Stimulated activated CD8-positive, alpha-beta memory T cell treated with anti-CD3 and anti-CD28 coated beads, Interleukin-12 subunit alpha, Interleukin-12 subunit beta, amount 100 ng/mL, for 24 hours (primary cell): ENCODE results near the gene CD109.
A peak's percentile ranks its signal among the peaks of the same experiment; 100 is the strongest.

Experiments used
- DNase-seq: peaks from one replicate; pipeline ENCODE4 v3.0.0-alpha.2; 2020; ENCODE audit errors: extremely low read depth

The CD109 gene

DNA sequence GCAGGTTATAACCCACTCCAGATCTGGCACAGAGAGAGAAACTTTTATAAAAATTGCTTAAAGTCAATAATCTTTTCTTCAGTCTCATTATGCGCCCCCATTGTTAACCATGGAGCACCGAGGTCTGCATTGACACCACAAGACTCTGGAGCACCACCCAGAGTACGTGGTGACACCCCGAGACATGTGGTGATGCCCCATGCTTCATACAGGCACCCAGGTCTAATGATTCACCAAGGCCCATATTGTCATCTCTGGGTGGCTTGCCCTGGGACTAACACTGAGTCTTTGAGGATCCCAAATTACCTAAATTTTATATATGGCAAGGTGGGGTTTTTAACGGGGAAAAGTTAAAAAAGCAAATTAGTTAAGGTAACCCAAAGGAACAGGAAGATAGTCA, 31.1 kb downstream of the CD109 start:
- no peak for DNase-seq

DNA sequence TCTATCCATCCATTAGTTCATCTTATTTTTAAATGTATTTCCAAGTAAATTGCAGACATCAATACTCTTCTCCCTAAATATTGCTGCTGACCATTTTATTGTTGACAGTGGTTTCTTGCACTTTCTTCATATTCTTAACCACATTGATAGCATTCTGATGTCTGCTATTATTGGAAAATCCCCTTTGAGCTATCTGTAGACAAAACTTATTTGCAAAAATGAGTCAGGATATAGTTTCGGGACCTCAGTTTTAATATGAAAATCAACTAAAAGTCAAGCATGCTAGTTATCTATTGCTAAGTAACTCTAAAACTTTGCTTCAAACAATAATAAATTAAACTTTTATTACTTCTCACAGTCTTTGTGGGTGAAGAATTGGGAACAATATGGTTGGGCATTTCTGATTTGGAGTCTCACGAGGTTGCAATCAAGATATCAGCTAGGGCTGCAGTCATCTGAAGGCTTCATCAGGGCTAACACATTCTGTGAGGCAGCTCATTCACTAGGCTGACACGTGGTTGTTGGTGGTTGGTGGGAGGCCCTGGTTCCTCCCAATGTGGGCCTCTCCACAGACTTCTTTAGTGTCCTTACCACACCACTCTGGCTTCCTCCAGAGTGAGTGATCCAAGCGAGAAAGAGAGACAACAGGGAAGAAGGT, 32.7 kb downstream of the CD109 start:
- no peak for DNase-seq

DNA sequence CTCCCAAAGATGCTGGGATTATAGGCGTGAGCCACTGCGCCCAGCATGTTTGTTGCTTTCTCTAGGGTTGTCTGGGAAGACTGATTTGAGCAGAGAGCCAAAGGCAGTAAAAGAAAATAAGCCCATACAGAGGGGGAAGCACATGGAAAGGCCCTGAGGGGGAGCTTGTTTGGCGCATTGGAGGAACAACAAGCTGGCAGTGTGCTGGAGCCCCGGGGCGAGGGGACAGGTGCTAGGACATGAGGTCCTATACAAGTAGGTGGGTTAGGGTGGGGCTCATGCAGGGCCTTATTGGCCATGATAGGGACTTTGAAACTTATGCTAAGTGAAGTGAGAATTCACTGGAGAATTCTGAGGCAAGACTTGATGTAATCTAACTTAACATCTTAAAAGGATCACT, 35.3 kb downstream of the CD109 start:
- no peak for DNase-seq

DNA sequence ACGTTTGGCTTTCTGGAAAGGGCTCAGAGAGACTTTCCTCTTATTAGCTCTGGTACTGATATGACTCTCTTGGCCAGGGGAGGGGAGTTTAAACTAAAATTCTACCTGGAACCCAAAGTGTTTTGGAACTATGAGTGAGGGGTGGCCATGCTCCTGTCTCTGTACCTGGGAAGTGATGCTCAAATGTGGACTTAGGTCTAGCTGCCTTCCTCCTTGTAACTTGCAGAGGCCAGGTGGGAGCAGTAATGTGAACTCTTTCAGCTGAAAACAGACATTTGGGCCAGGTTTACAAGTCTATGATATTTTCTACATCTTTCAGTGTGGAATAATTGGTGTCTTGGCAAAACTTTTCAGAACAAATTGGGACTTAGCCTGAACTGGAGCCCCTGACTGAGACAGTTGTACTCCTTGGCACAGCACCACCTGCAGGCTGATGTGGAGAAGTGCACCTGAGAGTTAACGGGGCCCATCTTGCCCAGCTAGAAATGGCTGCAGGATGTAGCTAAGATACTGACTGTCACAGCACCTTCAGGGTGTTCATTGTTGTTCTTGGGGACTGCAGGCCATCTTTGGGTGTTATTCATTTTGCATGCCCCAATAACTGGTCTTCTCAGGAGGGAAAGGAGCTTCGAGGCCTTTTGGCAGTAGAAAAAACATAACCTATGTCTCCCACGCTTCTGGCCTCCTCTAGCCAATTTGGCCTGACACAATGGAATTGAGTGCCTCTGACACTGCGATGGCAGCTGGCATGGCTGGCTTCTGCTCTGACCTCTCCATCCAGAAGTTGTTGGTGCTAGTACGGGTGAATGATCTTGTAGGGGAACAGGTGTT, 37.1 kb downstream of the CD109 start:
- peak; percentile 24 for DNase-seq

DNA sequence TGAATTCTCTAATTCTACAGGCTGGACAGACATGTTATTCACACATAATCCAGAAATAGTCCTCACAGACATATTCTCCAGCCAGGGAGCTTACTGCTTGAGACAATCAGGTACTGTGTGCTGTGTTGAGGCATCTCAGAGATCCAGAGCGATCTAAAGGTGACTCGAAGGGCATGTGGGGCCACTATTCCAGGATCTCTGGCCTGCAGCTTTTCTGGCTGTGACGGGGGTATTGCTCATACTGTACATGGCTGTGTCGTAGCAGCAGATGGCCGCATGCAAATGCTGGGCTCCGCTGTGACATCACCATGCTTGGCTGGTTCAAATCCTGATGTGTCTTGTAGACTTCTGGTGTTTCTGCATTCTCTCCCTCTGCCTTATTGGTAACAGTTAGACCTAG, 37.8 kb downstream of the CD109 start:
- no peak for DNase-seq

DNA sequence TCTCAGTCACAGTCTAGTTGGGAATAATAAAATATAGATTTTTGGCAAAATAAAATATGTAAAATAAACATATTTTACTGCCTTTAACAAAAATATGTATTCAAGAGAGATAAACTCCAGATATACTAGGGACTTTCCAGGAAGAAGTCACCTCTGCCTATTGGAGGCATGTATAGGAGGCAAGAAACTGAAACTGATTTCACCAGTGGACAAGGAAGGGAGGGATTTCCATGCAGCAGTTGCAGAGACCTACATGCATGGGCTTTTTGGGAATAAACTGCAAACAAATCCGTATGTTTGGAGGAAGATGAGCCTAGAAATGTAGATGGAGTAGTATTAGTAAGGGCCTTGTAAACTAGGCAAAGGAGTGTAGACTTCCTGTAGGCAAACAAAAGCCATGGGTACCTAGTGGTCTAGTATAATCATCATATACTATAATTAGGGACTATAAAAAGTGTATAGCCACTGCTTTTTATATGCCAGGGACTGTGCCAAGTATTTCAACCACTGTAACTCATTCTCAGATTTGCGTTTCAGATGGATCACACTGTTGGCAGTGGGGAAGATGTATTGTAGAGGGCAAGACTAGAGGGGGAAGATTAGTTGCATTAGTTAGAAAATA, 38.9 kb downstream of the CD109 start:
- DNase-seq, result no peak

DNA sequence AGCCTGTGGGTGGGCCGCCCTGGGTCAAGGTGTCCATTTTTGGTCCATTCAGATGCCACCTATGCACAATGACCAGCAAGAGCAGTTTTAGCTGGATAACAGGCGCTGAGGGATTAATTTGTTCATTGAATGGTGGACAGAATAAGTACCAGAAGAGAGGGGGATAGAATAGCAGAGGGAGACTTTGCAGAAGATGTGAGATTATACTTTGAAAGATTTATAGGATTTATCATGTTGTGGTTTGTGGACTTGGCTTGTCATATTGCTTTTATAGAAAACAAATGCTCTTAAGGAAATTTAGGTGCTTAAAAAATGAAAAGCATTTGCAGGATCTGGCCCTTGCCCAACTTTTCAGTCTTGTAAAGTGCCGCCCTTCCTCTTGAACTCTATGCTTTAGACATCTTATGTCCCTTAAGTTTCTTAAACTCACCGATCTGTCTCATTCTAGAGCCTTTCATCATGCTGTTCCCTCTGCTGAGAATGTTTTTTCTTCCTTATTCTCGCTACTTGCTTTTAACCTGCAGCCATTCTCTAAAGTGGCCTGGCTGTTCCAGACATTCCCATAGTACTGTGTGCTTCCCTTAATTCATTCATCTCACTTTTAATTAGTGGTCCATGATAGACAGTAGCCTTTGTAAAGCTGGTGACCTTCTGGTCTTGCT, 42.5 kb downstream of the CD109 start:
- DNase-seq, result no peak

DNA sequence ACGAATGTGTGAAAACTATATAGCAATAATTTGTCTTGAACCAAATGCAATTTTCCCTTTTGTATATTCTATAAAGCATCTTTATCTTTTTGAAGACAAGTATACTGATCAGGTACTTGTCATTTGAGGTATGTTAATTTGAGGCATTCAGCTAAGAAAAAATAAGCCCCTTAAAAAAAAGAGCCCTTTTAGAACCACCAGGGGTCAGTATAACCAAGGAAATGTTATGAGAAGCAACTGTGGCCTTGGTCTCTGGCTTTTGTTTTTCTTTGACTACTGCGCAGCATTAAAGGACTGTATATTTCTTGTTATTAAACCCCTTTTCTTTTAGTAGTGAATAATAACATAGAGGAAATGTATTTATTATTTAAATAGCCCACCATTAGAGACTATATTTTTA, 43.1 kb downstream of the CD109 start:
- DNase-seq, result no peak

DNA sequence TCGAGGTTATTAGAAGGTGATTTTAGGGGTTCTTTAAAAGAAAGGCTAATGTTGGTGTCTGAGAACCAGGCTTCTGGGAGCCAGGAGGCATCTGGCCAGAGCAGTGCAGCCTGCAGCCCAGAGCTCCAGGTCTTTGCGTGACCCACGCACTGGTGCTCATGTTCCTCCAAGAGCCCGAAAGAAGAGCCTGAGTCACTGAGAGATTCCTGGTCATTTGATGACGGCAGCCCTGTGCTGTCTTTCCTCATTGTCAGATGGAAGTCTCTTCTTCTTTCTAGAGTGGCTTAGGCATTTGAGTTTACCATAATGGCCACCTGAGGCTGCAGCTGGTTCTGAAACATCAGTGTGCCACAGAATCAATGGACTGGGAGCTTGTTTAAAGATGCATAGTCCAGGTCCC, 46.4 kb downstream of the CD109 start:
- no peak for DNase-seq

DNA sequence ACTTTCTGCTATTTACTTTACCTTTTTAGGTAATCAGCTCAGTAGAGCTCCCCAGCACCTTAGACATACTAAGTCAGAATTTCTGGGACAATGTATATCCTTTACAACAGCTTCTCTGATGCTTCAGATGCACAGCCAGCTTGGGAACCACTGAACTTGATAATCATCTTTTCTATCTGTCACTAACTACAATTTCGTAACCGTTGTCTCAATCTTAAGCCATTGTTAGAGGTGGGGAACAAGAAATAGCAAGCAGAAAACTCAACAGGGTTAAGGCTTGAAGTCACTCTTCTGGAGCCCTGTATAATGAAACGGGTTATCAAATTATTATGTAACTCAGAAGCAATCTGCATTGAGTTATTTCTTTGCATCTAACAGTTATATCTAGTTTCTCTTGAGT, 47.1 kb downstream of the CD109 start:
- no peak for DNase-seq

DNA sequence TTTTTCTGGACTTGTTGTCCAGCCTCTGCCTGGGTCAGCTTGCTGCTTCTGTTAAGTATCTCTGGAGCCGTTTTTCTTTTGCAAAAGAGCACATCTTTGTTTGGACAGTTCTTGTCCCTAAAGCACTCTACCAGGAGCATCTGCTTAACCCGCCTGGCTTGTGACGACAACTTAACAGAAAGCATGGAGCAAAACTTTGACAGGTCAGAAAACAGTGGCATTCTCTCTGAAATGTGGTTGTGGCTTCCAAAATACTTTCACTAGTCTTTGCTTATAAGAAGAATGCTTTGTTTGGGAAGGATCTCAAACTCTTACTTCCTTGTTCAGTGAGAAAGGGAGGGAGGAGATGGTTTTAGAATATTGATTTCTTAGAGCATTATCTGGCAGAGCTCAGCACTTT, 47.6 kb downstream of the CD109 start:
- DNase-seq, result no peak

DNA sequence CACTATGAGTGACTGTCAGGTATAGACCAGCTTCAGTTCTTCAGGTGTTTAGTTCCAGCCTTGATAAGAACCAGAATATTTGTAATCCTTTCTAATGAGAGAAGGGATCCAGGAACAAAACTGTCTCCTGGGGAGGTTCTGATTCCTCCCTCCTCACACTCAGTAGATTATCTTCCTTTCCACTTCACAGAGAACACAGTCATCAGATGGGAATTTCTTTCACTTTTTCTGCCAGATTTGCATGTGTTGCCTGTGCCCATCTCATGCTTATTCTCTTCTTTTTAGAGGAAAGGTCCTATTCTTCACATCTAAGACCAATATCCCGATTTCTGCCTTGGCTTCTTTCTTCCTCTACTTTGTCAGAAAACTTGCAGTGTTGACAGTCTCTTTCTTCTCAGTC, 50.8 kb downstream of the CD109 start:
- DNase-seq, result no peak

DNA sequence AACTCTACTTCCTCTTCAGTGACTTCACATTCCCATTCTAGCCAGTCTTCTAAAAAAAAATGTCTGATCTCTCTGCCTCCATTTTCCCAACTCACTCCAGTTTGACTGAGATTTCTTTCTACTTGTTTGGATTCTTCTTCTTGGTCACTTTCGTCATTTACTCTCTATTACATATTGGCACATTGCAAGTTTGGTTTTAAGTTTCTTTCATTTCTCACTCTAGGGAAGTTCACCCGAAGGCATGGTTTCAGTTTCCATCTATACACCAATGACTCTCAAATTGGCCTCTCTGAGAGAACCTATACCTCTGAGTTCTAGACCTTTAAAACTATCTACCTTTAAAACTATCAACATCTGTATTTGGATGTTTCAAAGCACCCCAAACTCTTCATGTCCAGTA, 51.3 kb downstream of the CD109 start:
- DNase-seq, result no peak

DNA sequence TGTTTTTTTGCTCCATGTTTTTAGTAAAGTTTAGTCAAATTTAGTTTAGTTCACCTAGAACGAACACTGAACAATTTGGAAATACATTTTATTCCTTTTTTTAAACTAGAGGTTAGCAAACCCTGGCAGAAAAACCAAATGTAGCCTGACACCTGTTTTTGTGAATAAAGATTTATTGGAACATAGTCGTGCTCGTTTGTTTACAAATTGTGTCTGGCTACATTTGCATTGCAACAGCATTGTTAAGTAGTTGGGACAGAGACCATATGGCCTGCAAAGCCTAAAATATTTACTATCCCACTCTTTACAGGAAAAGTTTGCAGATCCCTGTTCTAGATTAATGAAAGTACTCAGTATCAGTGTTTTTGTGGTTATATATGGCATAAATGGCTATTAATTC, 56.9 kb downstream of the CD109 start:
- DNase-seq, result no peak

DNA sequence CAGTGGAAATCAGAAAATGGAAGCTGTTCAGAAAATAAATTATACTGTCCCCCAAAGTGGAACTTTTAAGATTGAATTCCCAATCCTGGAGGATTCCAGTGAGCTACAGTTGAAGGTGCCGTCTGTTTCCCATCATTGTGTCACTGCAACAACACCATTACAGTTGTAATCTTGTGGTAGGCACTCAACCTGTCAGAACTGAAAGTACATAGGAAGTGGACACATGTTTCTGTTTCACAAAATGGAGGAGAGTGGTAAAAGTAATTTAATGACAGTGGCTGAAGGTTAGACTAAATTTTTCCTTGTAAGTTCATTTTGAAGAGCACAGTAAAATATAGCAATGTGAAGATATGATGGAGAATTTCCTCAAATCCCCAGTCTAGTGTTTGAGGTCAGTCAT, 70.0 kb downstream of the CD109 start:
- DNase-seq, result no peak

DNA sequence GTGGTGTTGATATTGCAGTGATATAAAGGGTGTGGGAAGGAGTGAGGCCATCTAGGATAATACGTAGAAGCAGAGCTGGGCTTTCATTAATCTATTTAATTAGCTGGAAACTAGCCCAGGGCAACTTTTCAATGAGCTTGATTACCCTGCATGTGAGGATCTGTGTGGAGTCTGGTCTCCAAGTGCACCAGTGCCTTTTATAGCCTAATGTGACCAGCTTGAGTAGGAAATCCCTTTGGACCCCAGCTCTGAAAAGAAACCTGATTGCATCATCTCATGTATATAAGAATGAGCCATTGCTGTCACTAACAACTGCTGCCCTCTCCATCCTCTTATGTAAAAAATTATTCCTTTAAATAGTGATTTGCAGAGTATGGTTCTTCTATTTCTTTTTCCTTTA, 72.6 kb downstream of the CD109 start:
- no peak for DNase-seq

DNA sequence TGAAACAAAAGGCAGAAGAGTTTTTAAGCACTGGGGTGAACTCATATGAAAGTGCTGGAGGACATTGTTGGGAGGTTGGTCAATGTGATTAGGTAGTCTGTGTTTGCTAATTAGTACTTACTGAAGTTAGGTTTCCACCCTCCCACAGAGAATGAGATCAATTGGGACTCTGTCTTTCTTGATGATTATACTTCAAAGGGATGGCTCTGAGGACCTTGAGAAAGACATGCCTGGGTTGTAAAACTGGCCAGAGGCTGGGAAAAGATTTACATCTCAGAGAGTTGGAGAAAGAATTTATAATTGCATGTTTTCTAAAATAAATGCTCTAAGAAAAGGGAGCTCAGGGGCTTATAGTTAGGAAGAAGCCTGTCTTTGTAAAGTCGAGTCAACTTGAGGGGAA, 74.0 kb downstream of the CD109 start:
- DNase-seq, result no peak

DNA sequence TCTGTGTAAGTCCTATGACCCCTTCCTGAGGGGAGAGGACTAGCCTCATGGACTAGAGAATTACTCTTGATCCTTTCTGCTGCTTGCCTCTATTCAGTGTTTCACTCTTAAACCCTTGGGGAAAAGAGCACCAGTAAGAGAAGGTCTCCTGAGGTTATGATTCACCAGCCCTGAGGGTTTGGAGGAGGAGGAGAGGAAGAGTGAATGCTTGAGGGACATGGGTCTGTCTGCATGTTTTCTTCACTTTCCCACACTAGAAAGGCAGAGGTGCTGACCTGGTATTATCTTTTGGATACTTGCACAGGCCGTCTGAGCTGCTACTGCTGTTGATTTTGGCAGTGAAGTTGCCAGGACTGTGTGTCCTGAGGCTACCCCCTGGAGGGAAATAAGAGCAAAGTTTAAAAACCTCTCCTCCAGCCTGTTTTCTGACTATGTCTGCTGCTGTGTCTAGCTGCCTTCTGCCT, 78.3 kb downstream of the CD109 start:
- DNase-seq, result no peak

DNA sequence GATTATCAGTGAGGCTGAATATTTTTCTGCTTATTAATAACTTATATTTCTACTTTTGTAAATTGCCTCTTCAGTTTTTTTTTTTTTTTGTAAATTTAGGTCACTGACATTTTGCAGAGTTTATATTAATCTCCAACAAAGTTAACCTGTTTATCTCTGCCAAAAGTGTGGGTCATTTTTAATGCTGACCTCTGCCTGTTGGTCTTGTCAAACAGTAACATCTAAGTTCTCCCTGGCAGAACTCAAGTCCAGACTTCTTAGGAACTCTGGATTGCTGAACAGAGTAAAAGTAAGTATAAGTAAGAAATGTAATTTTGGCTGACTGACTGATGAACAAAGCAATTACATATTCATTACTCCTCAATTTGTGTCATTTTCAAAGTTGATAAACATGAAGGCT, 83.9 kb downstream of the CD109 start:
- DNase-seq, result no peak

DNA sequence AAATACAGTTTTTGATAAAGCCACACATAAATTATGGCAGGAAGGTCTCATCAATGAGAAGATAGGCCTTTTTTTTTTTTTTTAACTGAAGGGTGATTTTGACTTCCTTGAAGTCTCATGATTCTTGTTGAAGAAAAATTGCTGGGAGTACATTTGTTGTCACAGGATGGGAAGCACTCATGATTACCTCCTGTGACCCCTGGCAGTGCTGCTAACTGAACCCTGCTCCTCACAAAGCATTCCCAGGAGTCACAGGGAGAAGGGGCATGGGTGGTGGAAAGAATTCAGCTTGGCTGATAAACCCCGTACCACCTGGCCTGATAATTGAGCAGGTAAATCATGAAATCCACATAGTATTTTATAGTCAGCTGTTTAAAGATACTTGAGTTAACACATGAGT, 86.9 kb downstream of the CD109 start:
- DNase-seq, result no peak

DNA sequence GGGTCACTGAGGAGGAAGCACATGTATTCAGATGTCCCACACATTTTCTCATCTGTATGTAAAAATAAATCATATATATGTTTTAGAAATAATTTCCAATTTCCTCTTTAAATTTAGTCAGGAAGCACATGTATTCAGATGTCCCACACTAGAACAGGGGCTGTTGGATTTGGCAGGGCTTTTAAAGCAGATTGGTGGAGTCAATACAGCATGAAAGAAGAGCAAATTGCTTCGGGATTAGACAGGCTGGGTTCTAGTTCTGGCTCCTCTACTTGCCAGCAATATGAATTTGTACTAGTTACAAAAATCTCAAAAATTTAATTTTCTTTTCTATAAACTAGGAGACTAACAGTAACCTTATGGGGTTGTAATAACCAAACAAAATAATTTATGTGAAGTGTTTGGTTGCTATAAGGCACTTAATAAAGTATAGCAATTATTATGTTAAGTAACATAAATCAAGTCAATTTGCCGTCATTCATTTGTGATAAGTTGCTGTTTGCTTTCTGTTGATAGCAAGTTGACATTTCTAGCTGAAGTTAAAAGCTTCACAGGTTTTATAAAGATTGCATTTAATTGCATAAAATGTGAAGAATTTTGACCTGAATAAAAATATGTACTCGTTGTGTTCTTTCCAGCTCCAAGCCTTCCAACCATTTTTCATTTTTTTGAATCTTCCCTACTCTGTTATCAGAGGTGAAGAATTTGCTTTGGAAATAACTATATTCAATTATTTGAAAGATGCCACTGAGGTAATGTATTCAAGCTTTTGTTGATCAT, 88.9 kb downstream of the CD109 start:
- no peak for DNase-seq

DNA sequence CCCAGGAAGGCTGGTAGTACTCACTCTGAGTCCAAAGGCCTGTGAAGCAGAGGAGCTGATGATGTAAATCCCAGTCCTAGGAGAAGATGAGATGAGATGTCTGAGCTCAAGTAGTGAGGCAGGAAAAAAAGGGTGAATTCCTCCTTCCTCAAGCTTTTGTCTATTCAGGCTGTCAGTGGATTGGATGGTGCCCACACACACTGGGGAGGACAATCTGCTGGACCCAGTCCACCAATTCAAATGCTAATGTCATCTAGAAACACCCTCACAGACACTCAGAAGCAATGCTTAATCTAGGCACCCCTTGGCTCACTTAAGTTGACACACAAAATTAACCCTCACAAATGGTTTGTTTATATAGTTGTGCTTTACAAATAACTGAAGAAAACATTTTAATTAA, 94.6 kb downstream of the CD109 start:
- DNase-seq, result no peak
